ENCODE measurements around the gene PEX1.
"Not testable (repeated sequence)": the region's sequence is repeated elsewhere in the genome, so short reads cannot be mapped to it uniquely, and the experiment has no call there.

- TF ChIP-seq FOS (IDR thresholded peaks at IDR 0.05; ENCODE audit: low read depth, low read length); BHLHE40 (IDR thresholded peaks at IDR 0.05; ENCODE audit: low read depth, low read length); RAD21 (IDR thresholded peaks at IDR 0.05; ENCODE audit: low read length); SMC3 (IDR thresholded peaks at IDR 0.05; ENCODE audit: low read depth, low read length); USF2 (IDR thresholded peaks at IDR 0.05; ENCODE audit: low read depth, low read length); RCOR1 (IDR thresholded peaks at IDR 0.05; ENCODE audit: insufficient replicate concordance, low read length); POLR2A (IDR thresholded peaks at IDR 0.05; ENCODE audit: low read depth, low read length); MAFK (IDR thresholded peaks at IDR 0.05; ENCODE audit: low read depth, low read length); CEBPB (IDR thresholded peaks at IDR 0.05; ENCODE audit: low read depth, low read length); RFX5 (IDR thresholded peaks at IDR 0.05; ENCODE audit: low read depth, low read length); MAZ (IDR thresholded peaks at IDR 0.05; ENCODE audit: borderline replicate concordance, low read depth, low read length); ELK1 (IDR thresholded peaks at IDR 0.05; ENCODE audit: borderline replicate concordance, low read depth, low read length): not testable (repeated sequence)
- TF ChIP-seq, protein P1, sequence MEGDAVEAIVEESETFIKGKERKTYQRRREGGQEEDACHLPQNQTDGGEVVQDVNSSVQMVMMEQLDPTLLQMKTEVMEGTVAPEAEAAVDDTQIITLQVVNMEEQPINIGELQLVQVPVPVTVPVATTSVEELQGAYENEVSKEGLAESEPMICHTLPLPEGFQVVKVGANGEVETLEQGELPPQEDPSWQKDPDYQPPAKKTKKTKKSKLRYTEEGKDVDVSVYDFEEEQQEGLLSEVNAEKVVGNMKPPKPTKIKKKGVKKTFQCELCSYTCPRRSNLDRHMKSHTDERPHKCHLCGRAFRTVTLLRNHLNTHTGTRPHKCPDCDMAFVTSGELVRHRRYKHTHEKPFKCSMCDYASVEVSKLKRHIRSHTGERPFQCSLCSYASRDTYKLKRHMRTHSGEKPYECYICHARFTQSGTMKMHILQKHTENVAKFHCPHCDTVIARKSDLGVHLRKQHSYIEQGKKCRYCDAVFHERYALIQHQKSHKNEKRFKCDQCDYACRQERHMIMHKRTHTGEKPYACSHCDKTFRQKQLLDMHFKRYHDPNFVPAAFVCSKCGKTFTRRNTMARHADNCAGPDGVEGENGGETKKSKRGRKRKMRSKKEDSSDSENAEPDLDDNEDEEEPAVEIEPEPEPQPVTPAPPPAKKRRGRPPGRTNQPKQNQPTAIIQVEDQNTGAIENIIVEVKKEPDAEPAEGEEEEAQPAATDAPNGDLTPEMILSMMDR (conservative IDR thresholded peaks at IDR 0.05; ENCODE audit: low read depth, low read length): not testable (repeated sequence)
Observed at GRCh38 chr7:92543542-92543941, 15.2 kb upstream of the PEX1 start.

Measured in IMR-90 (cell line).